ENCODE data around the gene ZHX3.

ZHX3 gene

DNA sequence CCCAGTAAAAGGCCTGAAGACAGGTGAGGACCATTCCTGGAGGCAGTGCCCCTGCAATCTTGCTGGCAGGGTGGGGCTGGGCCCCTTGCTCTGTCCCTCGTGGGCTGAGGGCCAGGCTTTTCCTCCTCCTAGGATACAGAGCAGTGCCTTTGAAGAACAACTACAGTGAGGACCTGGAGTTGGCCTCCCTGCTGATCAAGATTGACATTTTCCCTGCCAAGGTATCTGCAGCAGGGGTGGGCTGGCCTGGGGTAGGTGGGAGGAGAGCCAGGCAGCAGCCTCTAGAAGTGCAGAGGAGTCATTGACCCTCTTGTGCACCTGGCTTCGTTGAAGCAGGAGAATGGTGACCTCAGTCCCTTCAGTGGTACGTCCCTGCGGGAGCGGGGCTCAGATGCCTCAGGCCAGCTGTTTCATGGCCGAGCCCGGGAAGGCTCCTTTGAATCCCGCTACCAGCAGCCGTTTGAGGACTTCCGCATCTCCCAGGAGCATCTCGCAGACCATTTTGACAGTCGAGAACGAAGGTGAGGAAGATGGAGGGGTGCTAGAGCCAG lies 143.7 kb downstream of the ZHX3 start:
- DNase-seq: no peak

DNA sequence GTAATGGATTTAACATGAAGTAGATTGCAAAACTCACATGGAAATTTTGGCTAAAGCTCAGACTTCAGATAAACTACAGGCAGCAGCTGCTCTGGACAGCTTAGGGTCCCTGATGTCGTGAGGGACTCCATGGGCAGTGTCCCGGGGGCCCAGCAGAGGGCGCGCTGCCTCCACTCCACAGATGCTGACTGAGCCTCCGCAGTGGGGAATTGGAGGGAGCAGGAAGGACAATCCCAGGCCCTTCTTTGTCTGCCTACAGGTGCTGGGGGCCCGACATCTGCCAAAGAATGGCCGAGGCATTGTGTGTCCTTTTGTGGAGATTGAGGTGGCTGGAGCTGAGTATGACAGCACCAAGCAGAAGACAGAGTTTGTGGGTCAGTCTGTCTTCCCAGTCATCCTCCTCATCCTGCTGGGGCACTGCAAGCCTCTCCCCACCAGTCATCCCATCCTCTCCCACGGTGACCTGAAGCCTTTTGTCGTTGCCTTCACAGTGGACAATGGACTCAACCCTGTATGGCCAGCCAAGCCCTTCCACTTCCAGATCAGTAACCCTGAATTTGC lies 144.3 kb downstream of the ZHX3 start:
- peak in 53 of 56 donors; percentile 31 to 93 (median 76) for DNase-seq

- DNase-seq: no peak
These were observed 145.0 kb downstream of the ZHX3 start for GRCh38 chr20:41172296-41173140.

GRCh38 chr20:41171736-41172295 lies 145.7 kb downstream of the ZHX3 start:
- no peak for DNase-seq

GRCh38 chr20:41170386-41171105 lies 147.0 kb downstream of the ZHX3 start:
- no peak for DNase-seq

DNA sequence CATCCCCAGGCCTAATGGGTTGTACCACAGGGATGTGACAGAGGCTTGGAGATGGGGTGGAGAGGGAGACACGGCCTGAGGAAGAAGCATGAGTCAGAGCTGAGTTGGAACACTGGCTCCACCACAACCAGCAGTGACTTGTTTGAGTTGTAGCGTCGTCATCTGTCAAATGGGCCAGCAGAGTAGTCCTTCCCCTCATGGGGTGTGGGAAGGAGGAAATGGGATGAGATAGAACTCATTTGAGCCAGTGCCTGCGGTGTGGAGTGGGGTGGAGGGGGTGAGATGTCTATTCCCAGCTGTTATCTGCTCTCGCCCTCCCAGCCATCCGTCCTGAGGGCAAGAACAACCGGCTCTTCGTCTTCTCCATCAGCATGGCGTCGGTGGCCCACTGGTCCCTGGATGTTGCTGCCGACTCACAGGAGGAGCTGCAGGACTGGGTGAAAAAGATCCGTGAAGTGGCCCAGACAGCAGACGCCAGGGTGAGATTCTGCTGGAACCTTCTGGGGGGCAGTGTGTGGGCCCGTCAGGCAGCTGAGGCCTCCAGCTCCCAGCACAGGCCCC lies 147.7 kb downstream of the ZHX3 start:
- no peak for DNase-seq

GRCh38 chr20:41169162-41169690 lies 148.3 kb downstream of the ZHX3 start:
- no peak for DNase-seq

DNA sequence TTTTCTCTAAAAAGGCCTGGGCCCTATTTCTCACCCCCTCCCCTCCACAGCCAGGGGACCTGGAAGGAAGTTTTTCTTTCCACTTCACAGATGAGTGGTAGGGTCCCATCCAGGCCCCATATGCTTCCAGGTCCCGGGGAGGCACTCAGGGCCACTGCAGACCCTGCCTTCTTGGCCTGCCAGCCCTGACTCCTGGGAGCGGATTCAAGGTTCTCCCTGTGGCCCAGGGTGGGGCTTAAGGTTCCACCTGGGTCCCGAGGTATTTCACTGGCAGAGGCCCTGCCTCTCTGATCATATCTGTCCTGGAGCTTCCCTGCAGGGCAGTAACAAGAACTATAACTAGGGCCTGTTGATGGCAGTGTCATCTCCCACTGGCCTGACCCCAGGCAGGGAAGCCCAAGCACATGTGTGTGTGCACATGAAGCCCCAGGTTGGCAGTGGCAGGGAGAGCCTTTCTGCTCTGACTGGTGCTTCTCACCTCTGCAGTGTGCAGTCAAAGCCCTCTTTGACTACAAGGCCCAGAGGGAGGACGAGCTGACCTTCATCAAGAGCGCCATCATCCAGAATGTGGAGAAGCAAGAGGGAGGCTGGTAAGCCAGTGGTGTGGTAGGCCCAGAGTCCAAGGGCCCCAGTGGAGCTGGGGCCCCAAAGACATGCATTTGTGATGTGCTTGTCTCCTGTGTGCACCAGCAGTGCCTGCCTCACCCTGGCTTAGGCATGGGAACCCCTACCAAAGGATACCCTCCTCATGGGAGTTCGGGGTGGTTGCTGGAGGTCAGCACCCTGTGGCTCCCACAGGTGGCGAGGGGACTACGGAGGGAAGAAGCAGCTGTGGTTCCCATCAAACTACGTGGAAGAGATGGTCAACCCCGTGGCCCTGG lies 149.0 kb downstream of the ZHX3 start:
- no peak for DNase-seq

DNA sequence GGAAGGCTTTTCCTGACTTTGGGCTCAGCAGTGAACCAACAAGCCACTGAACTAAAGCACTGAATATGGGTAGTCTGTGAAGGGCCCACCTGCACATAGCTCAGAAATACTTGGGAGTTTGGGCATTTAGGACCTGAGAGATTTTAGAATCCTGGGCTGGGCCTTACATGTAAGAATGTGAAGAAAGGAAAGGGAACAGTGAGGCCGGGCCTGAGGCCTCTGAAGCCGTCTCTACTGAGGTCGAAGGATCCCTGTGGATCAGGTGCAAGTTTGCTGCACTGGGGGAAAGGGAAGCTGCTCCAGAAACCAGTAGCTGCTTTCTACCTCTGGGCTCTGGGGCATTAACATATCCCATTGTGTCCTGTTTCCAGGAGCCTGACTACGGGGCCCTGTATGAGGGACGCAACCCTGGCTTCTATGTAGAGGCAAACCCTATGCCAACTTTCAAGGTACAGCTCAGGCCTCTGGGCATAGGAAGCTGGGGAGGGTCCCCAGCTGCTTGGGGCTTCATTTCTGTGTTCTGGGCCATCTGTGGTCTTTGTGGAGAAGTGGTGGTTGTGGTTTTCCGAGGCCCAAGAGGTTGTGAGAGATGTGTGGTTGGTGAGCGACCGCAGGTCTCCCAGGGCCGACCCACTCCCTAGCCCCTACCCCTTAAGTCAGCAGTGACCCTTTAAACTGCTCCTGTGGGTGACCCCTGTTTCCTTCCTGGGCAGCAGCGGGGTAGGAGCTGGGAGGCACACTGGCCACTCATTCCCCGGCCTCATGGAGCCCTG lies 149.9 kb downstream of the ZHX3 start:
- no peak for DNase-seq

GRCh38 chr20:41167118-41167470 lies 150.4 kb downstream of the ZHX3 start:
- DNase-seq: no peak

- DNase-seq: no peak
These were observed 151.1 kb downstream of the ZHX3 start for GRCh38 chr20:41166201-41167117.

- DNase-seq: peak in 1 of 56 donors; percentile 22
These were observed 152.3 kb downstream of the ZHX3 start for GRCh38 chr20:41165001-41165882.

DNA sequence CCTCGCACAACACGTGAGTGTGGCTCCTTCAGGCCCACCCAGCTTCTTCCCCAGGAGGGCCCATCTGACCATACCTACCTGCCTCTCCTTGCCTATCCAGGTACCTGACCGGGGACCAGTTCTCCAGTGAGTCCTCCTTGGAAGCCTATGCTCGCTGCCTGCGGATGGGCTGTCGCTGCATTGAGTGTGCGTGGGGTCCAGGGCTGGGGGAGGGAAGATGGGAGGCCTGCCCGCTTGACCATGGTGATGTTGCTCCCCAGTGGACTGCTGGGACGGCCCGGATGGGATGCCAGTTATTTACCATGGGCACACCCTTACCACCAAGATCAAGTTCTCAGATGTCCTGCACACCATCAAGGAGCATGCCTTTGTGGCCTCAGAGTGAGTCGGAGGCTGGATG lies 153.7 kb downstream of the ZHX3 start:
- DNase-seq: no peak

- no peak for DNase-seq
These were observed 155.1 kb downstream of the ZHX3 start for GRCh38 chr20:41162396-41162795.

- peak in 24 of 56 donors; percentile 11 to 59 (median 29) for DNase-seq
These were observed 155.6 kb downstream of the ZHX3 start for GRCh38 chr20:41161886-41162285.

DNA sequence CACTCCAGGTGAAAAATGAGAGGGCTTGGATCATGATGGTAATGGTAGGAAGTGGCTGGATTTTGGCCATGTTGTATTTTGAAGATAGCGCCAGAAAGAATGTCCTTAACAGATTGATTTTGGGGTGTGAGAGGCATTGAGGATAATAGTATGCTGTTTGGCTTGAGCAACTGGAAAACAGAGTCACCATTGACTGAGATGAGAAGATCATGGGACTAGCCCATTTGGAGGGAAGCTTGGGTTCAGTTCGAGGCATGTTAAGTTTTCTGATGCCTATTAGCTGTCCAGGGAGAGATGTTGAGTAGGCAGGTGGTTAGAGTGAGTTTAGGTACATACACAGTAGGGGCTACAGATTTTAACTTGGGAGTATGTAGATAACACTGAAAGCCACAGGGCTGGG lies 156.8 kb downstream of the ZHX3 start:
- no peak for DNase-seq

GRCh38 chr20:41159547-41159946 lies 158.0 kb downstream of the ZHX3 start:
- no peak for DNase-seq
